ENCODE measurements around the gene XPO4. TPM values are rescaled to one million over a fixed set of nuclear protein-coding genes. Genes with fewer than 3 reads are reported as not detected.
A peak's percentile ranks its signal among the peaks of the same experiment; 100 is the strongest.

Gene XPO4
- total and polyA plus RNA-seq, 2 of the 13 experiments (the other 11 are each of a cell fraction or from before 2014, with no cell fraction given): 8.4 to 24.8 TPM

DNA sequence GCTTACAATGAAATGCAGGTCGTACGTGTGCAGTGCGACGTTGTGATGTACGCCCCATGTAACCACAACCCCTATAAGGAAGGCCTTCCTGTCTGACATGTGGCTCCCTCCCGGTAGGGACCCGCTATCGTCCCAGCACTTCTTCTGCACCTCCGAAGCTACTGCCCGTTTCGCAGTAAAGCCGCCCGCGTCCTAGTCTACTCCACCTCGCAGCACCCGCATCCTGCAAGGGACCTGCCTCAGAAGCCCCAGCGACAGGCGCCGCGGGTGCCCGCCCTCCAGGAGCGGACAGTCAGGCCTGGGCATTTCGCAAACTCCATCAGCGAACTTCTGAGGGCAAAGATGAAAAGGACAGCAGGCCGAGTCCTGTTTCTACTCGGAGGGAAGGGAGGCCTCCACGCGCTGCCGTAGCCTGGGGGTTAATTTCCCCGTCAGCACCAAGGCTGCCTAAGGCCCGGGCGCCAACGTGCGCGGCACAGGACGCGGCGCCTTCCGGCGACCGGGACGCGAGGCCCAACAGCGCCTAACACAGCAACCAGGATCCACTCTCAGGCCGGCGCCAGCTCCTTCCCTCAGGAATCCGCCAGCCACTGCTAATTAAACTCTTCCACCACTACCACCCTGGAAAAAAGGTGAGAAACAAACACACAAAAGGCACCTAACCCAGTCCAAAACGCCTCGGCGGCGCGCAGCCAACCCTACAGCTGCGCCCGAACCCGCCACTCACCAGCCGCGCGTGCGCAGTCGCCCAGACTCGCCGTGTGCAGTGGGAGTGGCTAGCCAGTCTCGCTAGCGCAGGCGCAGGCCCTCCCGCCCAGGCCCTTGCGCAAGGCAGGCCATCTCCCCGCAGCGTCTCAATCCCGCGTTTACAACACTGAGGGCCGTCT is 129.1 kb downstream of the XPO4 start, which contains the start of gene EEF1AKMT1 (continued):
- TF ChIP-seq TEAD3 (CRISPR knock-in tag; optimal IDR thresholded peaks at IDR 0.05; ENCODE audit: borderline replicate concordance): no peak
- peak; percentile 91 for TF ChIP-seq TBX2 (CRISPR knock-in tag; IDR thresholded peaks at IDR 0.05; ENCODE audit: borderline replicate concordance)
- TF ChIP-seq, protein P1, sequence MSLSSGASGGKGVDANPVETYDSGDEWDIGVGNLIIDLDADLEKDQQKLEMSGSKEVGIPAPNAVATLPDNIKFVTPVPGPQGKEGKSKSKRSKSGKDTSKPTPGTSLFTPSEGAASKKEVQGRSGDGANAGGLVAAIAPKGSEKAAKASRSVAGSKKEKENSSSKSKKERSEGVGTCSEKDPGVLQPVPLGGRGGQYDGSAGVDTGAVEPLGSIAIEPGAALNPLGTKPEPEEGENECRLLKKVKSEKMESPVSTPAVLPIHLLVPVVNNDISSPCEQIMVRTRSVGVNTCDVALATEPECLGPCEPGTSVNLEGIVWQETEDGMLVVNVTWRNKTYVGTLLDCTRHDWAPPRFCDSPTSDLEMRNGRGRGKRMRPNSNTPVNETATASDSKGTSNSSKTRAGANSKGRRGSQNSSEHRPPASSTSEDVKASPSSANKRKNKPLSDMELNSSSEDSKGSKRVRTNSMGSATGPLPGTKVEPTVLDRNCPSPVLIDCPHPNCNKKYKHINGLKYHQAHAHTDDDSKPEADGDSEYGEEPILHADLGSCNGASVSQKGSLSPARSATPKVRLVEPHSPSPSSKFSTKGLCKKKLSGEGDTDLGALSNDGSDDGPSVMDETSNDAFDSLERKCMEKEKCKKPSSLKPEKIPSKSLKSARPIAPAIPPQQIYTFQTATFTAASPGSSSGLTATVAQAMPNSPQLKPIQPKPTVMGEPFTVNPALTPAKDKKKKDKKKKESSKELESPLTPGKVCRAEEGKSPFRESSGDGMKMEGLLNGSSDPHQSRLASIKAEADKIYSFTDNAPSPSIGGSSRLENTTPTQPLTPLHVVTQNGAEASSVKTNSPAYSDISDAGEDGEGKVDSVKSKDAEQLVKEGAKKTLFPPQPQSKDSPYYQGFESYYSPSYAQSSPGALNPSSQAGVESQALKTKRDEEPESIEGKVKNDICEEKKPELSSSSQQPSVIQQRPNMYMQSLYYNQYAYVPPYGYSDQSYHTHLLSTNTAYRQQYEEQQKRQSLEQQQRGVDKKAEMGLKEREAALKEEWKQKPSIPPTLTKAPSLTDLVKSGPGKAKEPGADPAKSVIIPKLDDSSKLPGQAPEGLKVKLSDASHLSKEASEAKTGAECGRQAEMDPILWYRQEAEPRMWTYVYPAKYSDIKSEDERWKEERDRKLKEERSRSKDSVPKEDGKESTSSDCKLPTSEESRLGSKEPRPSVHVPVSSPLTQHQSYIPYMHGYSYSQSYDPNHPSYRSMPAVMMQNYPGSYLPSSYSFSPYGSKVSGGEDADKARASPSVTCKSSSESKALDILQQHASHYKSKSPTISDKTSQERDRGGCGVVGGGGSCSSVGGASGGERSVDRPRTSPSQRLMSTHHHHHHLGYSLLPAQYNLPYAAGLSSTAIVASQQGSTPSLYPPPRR (CRISPR knock-in tag; IDR thresholded peaks at IDR 0.05; ENCODE audit: borderline replicate concordance): no peak; the same call in 1 of the 2 replicates
- TF ChIP-seq, protein P2, sequence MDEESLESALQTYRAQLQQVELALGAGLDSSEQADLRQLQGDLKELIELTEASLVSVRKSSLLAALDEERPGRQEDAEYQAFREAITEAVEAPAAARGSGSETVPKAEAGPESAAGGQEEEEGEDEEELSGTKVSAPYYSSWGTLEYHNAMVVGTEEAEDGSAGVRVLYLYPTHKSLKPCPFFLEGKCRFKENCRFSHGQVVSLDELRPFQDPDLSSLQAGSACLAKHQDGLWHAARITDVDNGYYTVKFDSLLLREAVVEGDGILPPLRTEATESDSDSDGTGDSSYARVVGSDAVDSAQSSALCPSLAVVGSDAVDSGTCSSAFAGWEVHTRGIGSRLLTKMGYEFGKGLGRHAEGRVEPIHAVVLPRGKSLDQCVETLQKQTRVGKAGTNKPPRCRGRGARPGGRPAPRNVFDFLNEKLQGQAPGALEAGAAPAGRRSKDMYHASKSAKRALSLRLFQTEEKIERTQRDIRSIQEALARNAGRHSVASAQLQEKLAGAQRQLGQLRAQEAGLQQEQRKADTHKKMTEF (CRISPR knock-in tag; IDR thresholded peaks at IDR 0.05): peak; percentile 78
- peak; percentile 91 for TF ChIP-seq DMAP1 (CRISPR knock-in tag; IDR thresholded peaks at IDR 0.05)
- TF ChIP-seq, protein P3, sequence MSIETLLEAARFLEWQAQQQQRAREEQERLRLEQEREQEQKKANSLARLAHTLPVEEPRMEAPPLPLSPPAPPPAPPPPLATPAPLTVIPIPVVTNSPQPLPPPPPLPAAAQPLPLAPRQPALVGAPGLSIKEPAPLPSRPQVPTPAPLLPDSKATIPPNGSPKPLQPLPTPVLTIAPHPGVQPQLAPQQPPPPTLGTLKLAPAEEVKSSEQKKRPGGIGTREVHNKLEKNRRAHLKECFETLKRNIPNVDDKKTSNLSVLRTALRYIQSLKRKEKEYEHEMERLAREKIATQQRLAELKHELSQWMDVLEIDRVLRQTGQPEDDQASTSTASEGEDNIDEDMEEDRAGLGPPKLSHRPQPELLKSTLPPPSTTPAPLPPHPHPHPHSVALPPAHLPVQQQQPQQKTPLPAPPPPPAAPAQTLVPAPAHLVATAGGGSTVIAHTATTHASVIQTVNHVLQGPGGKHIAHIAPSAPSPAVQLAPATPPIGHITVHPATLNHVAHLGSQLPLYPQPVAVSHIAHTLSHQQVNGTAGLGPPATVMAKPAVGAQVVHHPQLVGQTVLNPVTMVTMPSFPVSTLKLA (IDR thresholded peaks at IDR 0.05): no peak
- TF ChIP-seq, protein P4, sequence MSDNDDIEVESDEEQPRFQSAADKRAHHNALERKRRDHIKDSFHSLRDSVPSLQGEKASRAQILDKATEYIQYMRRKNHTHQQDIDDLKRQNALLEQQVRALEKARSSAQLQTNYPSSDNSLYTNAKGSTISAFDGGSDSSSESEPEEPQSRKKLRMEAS (IDR thresholded peaks at IDR 0.05): peak; percentile 90
- no peak for TF ChIP-seq MED13 (CRISPR knock-in tag; IDR thresholded peaks at IDR 0.05)
- TF ChIP-seq ONECUT2 (CRISPR knock-in tag; IDR thresholded peaks at IDR 0.05): no peak
- TF ChIP-seq, protein P5, sequence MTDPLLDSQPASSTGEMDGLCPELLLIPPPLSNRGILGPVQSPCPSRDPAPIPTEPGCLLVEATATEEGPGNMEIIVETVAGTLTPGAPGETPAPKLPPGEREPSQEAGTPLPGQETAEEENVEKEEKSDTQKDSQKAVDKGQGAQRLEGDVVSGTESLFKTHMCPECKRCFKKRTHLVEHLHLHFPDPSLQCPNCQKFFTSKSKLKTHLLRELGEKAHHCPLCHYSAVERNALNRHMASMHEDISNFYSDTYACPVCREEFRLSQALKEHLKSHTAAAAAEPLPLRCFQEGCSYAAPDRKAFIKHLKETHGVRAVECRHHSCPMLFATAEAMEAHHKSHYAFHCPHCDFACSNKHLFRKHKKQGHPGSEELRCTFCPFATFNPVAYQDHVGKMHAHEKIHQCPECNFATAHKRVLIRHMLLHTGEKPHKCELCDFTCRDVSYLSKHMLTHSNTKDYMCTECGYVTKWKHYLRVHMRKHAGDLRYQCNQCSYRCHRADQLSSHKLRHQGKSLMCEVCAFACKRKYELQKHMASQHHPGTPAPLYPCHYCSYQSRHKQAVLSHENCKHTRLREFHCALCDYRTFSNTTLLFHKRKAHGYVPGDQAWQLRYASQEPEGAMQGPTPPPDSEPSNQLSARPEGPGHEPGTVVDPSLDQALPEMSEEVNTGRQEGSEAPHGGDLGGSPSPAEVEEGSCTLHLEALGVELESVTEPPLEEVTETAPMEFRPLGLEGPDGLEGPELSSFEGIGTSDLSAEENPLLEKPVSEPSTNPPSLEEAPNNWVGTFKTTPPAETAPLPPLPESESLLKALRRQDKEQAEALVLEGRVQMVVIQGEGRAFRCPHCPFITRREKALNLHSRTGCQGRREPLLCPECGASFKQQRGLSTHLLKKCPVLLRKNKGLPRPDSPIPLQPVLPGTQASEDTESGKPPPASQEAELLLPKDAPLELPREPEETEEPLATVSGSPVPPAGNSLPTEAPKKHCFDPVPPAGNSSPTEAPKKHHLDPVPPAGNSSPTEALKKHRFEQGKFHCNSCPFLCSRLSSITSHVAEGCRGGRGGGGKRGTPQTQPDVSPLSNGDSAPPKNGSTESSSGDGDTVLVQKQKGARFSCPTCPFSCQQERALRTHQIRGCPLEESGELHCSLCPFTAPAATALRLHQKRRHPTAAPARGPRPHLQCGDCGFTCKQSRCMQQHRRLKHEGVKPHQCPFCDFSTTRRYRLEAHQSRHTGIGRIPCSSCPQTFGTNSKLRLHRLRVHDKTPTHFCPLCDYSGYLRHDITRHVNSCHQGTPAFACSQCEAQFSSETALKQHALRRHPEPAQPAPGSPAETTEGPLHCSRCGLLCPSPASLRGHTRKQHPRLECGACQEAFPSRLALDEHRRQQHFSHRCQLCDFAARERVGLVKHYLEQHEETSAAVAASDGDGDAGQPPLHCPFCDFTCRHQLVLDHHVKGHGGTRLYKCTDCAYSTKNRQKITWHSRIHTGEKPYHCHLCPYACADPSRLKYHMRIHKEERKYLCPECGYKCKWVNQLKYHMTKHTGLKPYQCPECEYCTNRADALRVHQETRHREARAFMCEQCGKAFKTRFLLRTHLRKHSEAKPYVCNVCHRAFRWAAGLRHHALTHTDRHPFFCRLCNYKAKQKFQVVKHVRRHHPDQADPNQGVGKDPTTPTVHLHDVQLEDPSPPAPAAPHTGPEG (CRISPR knock-in tag; IDR thresholded peaks at IDR 0.05): peak; percentile 60; the same call in 1 of the 2 replicates
- TF ChIP-seq TBX3 (IDR thresholded peaks at IDR 0.05; ENCODE audit: borderline replicate concordance): no peak
- TF ChIP-seq ASH2L (IDR thresholded peaks at IDR 0.05; ENCODE audit: insufficient read length, low read depth, low read length): peak; percentile 89
- no peak for TF ChIP-seq HNRNPK (IDR thresholded peaks at IDR 0.05; ENCODE audit: low read depth, low read length, poor library complexity, severe bottlenecking)
- 0 out of 2 replicates have a peak, but pooled peaks have one; percentile 27 for TF ChIP-seq ARID2 (CRISPR knock-in tag; IDR thresholded peaks at IDR 0.05; ENCODE audit: borderline replicate concordance)

Data from HepG2 (cell line).